Neural progenitor cell (in vitro differentiated cells): ENCODE results near the gene LGR6. TPM values are rescaled to one million over a fixed set of nuclear protein-coding genes. Genes with fewer than 3 reads are reported as not detected.
"Not testable (repeated sequence)": the region's sequence is repeated elsewhere in the genome, so short reads cannot be mapped to it uniquely, and the experiment has no call there.

Experiments
- DNase-seq: peaks from one replicate; pipeline ENCODE4 v3.0.0-alpha.2; 2016; ENCODE audit warnings: low spot score
- H2AFZ ChIP-seq: fragments of 200-600 bp; sonication (generic); replicated peaks from 2 replicates; pipeline ENCODE4 v1.6.1; 2016; ENCODE audit warnings: antibody characterized with exemption
- H3F3A ChIP-seq: fragments of 200-600 bp; sonication (generic); 2 replicates; pipeline ENCODE4 v1.6.1; 2016; ENCODE audit warnings: antibody characterized with exemption, low read depth
- H3K27ac ChIP-seq: fragments of 200-600 bp; sonication (generic); 2 replicates; pipeline ENCODE4 v1.5.1; 2016; ENCODE audit warnings: mild to moderate bottlenecking
- H3K27me3 ChIP-seq: fragments of 200-600 bp; sonication (generic); 2 replicates; pipeline ENCODE4 v1.6.1; 2016; ENCODE audit warnings: mild to moderate bottlenecking, moderate library complexity
- H3K36me3 ChIP-seq: fragments of 200-600 bp; sonication (generic); 2 replicates; pipeline ENCODE4 v1.5.1; 2016
- H3K4me1 ChIP-seq: fragments of 200-600 bp; sonication (generic); 2 replicates; pipeline ENCODE4 v1.6.1; 2016; ENCODE audit warnings: mixed run types
- H3K4me2 ChIP-seq: fragments of 200-600 bp; sonication (generic); 2 replicates; pipeline ENCODE4 v1.6.1; 2016
- H3K4me3 ChIP-seq: fragments of 200-600 bp; sonication (generic); 2 replicates; pipeline ENCODE4 v1.5.1; 2016
- H3K79me2 ChIP-seq: fragments of 200-600 bp; sonication (generic); 2 replicates; pipeline ENCODE4 v1.6.1; 2016; ENCODE audit warnings: low read depth
- H3K9ac ChIP-seq: fragments of 200-600 bp; sonication (generic); 2 replicates; pipeline ENCODE4 v1.6.1; 2016
- H3K9me3 ChIP-seq: fragments of 200-600 bp; sonication (generic); 2 replicates; pipeline ENCODE4 v1.5.1; 2016; ENCODE audit warnings: low read depth
- H4K20me1 ChIP-seq: fragments of 200-600 bp; sonication (generic); 2 replicates; pipeline ENCODE4 v1.6.1; 2016; ENCODE audit warnings: low read depth
- H3K27ac Mint-ChIP-seq: 3 replicates; pipeline ENCODE4 v1.8.0; 2021; ENCODE audit warnings: mixed read lengths
- H3K27me3 Mint-ChIP-seq: 2 replicates; pipeline ENCODE4 v1.8.0; 2022; ENCODE audit warnings: low read depth, mild to moderate bottlenecking, inconsistent platforms, moderate library complexity, mixed read lengths; ENCODE audit not compliant: insufficient read depth
- H3K36me3 Mint-ChIP-seq: 3 replicates; pipeline ENCODE4 v1.8.0; 2021; ENCODE audit warnings: mixed read lengths
- H3K4me1 Mint-ChIP-seq: 3 replicates; pipeline ENCODE4 v1.8.0; 2021; ENCODE audit warnings: mixed read lengths
- H3K4me3 Mint-ChIP-seq: 3 replicates; pipeline ENCODE4 v1.8.0; 2021; ENCODE audit warnings: mild to moderate bottlenecking, moderate library complexity, mixed read lengths
- H3K9me3 Mint-ChIP-seq: 3 replicates; pipeline ENCODE4 v1.8.0; 2020; ENCODE audit warnings: mixed read lengths
- EZH2 ChIP-seq: fragments of 200-600 bp; sonication (generic); IDR thresholded peaks from 2 replicates; pipeline ENCODE4 v1.6.1; 2017; ENCODE audit warnings: antibody characterized with exemption, mild to moderate bottlenecking, moderate library complexity
- EZH2phosphoT487 ChIP-seq: fragments of 200-600 bp; sonication (generic); IDR thresholded peaks from 2 replicates; pipeline ENCODE4 v1.6.1; 2017; ENCODE audit warnings: antibody characterized with exemption
- total RNA-seq: library from RNA; depleted of rRNA; stranded (reverse); fragments of >200 nt; gene quantifications from 2 replicates; pipeline ENCODE4 v1.2.3, GENCODE V29; 2015; ENCODE audit warnings: low replicate concordance
- TF ChIP-seq, protein P1 (sequence below): fragments of 200-600 bp; sonication (generic); IDR thresholded peaks from 2 replicates; pipeline ENCODE4 v1.5.1; 2017; ENCODE audit warnings: antibody characterized with exemption, mild to moderate bottlenecking

LGR6 gene
- total RNA-seq, 1 donor from 2014 or later, result not detected

DNA sequence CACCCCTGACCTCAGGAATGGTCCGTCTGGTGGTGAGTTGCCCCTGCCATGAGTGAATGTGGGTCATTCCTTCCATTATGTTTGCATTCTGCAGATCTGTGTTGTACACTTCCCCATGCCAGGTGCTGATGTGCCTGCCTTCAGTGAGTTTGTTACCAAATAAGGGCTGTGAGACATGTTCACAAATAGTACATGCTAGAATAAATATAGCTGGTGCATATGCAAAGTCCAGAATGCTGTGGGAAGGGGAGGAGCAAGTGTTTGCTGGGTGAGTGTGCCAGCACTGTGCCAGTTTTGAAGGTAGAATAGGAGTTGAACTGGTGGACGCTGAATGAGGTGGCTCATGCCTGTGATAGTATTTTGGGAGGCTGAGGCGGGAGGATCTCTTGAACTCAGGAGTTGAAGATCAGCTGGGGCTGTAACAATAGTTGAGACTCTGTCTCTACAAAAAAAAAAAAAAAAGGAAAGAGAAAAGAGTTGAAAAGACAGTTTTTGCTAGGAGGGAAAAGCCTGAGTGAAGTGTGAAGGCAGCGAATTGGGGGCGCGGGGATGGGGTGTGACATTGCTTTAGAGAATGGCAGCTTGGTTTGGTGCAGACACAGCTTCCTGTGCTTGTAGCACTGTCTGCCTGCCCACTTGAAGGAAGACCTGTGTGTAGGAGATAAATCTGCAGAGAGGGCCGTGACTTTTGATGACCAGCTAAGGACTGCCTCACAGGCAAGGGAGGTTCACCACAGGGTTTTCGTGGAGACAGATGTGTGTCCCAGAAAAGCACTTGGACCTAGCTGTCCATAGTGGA, 61.1 kb downstream of the LGR6 start:
- DNase-seq, result no peak

DNA sequence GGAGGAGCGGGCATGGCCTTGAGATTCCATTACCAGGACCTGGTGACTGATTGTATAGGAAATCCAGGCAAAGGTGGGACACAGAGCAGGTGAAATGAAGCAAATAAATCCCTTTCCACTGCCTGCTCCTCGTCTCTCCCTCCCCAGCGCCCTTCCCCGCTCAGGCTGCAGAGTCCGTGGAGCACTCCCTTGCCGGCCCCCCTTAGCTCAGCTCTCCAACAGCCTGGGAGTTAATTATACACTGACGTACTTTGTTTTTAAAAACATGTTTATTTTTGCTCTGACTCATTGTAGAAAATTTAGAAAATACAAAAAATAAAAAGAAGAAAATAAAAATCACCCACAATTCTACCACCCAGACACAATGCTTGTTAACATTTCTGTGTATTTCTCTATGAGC, 61.7 kb downstream of the LGR6 start:
- no peak overlapping the region for H2AFZ ChIP-seq
- TF ChIP-seq, protein P1, sequence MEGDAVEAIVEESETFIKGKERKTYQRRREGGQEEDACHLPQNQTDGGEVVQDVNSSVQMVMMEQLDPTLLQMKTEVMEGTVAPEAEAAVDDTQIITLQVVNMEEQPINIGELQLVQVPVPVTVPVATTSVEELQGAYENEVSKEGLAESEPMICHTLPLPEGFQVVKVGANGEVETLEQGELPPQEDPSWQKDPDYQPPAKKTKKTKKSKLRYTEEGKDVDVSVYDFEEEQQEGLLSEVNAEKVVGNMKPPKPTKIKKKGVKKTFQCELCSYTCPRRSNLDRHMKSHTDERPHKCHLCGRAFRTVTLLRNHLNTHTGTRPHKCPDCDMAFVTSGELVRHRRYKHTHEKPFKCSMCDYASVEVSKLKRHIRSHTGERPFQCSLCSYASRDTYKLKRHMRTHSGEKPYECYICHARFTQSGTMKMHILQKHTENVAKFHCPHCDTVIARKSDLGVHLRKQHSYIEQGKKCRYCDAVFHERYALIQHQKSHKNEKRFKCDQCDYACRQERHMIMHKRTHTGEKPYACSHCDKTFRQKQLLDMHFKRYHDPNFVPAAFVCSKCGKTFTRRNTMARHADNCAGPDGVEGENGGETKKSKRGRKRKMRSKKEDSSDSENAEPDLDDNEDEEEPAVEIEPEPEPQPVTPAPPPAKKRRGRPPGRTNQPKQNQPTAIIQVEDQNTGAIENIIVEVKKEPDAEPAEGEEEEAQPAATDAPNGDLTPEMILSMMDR, result no peak
- TF ChIP-seq EZH2, result no peak
- TF ChIP-seq EZH2phosphoT487, result no peak
- H3K36me3 Mint-ChIP-seq, result no peaks in the 10 kb centered on the region
- H3K27me3 Mint-ChIP-seq, result no peaks in the 10 kb centered on the region
- H3K36me3 ChIP-seq, result no peaks in the 10 kb centered on the region
- H3K27me3 ChIP-seq, result peaks cover 11% of the 10 kb centered on the region
- H3K27ac Mint-ChIP-seq, result no peak overlapping the region
- no peak overlapping the region for H3K9ac ChIP-seq
- no peak overlapping the region for H3K4me2 ChIP-seq
- H3K4me1 ChIP-seq, result peaks cover 9% of the 10 kb centered on the region
- H3K9me3 Mint-ChIP-seq, result no peaks in the 10 kb centered on the region
- no peak overlapping the region for H3K4me3 Mint-ChIP-seq
- H3K79me2 ChIP-seq, result no peaks in the 10 kb centered on the region
- H3K27ac ChIP-seq, result no peak overlapping the region
- no peak overlapping the region for H3K4me3 ChIP-seq
- DNase-seq, result no peak
- H3F3A ChIP-seq, result peaks cover 7% of the 10 kb centered on the region
- H4K20me1 ChIP-seq, result no peaks in the 10 kb centered on the region
- no peaks in the 10 kb centered on the region for H3K4me1 Mint-ChIP-seq
- no peaks in the 10 kb centered on the region for H3K9me3 ChIP-seq

More for the DNA sequence above, 61.1 kb downstream of the LGR6 start:
- no peaks in the 10 kb centered on the region for H3K9me3 Mint-ChIP-seq
- Histone ChIP-seq H3K79me2 (no peaks in the 10 kb centered on the region), H3K4me3 (no peak overlapping the region), H3K4me1 (peaks cover 9% of the 10 kb centered on the region), H3K36me3 (no peaks in the 10 kb centered on the region), H3K9ac (no peak overlapping the region), H3K4me2 (no peak overlapping the region), H3K27ac (no peak overlapping the region), H3F3A (peaks cover 7% of the 10 kb centered on the region), H4K20me1 (no peaks in the 10 kb centered on the region), H3K9me3 (no peaks in the 10 kb centered on the region), H2AFZ (no peak overlapping the region), H3K27me3 (peaks cover 11% of the 10 kb centered on the region)
- H3K27ac Mint-ChIP-seq, result no peak overlapping the region
- H3K4me1 Mint-ChIP-seq, result no peaks in the 10 kb centered on the region
- TF ChIP-seq, protein P1, result no peak
- TF ChIP-seq EZH2 (no peak), EZH2phosphoT487 (no peak)
- H3K4me3 Mint-ChIP-seq, result no peak overlapping the region
- H3K36me3 Mint-ChIP-seq, result no peaks in the 10 kb centered on the region
- no peaks in the 10 kb centered on the region for H3K27me3 Mint-ChIP-seq

DNA sequence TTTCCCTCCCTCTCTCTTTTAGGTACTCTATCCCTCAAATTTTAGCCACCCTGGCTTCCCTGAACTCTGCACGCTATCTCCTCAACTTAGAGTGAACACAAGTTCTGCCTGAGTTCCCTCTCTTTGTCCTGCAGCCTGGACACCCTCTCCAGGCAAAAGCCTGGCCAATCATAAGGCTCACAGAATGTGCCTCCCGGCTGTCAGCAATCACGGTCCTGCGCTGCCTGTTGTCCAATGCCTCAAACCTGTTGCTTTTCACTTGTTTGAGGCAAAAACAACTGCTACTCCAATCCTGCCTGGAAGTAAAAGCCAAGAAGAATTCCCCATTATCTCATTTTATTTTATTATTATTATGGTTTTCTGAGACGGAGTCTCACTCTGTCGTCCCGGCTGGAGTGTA, 66.1 kb downstream of the LGR6 start:
- H3K4me3 Mint-ChIP-seq, result no peak overlapping the region
- peaks cover 7% of the 10 kb centered on the region for H3K27me3 Mint-ChIP-seq
- Histone ChIP-seq H3K79me2 (no peaks in the 10 kb centered on the region), H3F3A (peaks cover 7% of the 10 kb centered on the region), H3K9ac (no peak overlapping the region), H3K4me2 (no peak overlapping the region), H2AFZ (peak overlapping the region; percentile 80), H3K4me1 (no peaks in the 10 kb centered on the region), H3K4me3 (no peak overlapping the region), H3K27me3 (peaks cover 11% of the 10 kb centered on the region), H3K27ac (no peak overlapping the region), H3K36me3 (no peaks in the 10 kb centered on the region), H4K20me1 (no peaks in the 10 kb centered on the region), H3K9me3 (no peaks in the 10 kb centered on the region)
- H3K27ac Mint-ChIP-seq, result no peak overlapping the region
- H3K36me3 Mint-ChIP-seq, result no peaks in the 10 kb centered on the region
- TF ChIP-seq EZH2phosphoT487 (no peak), EZH2 (no peak)
- TF ChIP-seq, protein P1, result no peak
- no peak for DNase-seq
- H3K9me3 Mint-ChIP-seq, result peaks cover 4% of the 10 kb centered on the region
- H3K4me1 Mint-ChIP-seq, result no peaks in the 10 kb centered on the region

DNA sequence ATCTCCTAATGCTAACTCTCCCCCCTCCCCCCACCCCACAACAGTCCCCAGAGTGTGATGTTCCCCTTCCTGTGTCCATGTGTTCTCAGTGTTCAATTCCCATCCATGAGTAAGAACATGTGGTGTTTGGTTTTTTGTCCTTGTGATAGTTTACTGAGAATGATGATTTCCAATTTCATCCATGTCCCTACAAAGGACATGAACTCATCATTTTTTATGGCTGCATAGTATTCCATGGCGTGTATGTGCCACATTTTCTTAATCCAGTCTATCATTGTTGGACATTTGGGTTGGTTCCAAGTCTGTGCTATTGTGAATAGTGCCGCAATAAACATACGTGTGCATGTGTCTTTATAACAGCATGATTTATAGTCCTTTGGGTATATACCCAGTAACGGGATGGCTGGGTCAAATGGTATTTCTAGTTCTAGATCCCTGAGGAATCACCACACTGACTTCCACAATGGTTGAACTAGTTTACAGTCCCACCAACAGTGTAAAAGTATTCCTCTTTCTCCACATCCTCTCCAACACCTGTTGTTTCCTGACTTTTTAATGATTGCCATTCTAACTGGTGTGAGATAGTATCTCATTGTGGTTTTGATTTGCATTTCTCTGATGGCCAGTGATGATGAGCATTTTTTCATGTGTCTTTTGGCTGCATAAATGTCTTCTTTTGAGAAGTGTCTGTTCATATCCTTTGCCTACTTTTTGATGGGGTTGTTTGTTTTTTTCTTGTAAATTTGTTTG, 67.8 kb downstream of the LGR6 start:
- H3K36me3 Mint-ChIP-seq, H2AFZ ChIP-seq, H3K27ac Mint-ChIP-seq, H3K4me2 ChIP-seq, H4K20me1 ChIP-seq, H3K4me1 Mint-ChIP-seq, H3K9me3 ChIP-seq, H3K27ac ChIP-seq, DNase-seq, H3K36me3 ChIP-seq, H3K4me1 ChIP-seq, H3K9ac ChIP-seq, H3K4me3 ChIP-seq, H3K79me2 ChIP-seq, H3K27me3 Mint-ChIP-seq, H3K4me3 Mint-ChIP-seq, H3F3A ChIP-seq, H3K9me3 Mint-ChIP-seq: not testable (repeated sequence)
- peaks cover 11% of the 10 kb centered on the region for H3K27me3 ChIP-seq
